Neural progenitor cell (in vitro differentiated cells): ENCODE data around the gene COMMD3.
A peak's percentile ranks its signal among the peaks of the same experiment; 100 is the strongest.

Experiments used
- EZH2phosphoT487 ChIP-seq: fragments of 200-600 bp; sonication (generic); IDR thresholded peaks from 2 replicates; pipeline ENCODE4 v1.6.1; 2017; ENCODE audit warnings: antibody characterized with exemption
- TF ChIP-seq, protein P1 (sequence below): fragments of 200-600 bp; sonication (generic); IDR thresholded peaks from 2 replicates; pipeline ENCODE4 v1.5.1; 2017; ENCODE audit warnings: antibody characterized with exemption, mild to moderate bottlenecking

GRCh38 chr10:22319980-22320558 is 3.9 kb downstream of the COMMD3 start:
- TF ChIP-seq, protein P1, sequence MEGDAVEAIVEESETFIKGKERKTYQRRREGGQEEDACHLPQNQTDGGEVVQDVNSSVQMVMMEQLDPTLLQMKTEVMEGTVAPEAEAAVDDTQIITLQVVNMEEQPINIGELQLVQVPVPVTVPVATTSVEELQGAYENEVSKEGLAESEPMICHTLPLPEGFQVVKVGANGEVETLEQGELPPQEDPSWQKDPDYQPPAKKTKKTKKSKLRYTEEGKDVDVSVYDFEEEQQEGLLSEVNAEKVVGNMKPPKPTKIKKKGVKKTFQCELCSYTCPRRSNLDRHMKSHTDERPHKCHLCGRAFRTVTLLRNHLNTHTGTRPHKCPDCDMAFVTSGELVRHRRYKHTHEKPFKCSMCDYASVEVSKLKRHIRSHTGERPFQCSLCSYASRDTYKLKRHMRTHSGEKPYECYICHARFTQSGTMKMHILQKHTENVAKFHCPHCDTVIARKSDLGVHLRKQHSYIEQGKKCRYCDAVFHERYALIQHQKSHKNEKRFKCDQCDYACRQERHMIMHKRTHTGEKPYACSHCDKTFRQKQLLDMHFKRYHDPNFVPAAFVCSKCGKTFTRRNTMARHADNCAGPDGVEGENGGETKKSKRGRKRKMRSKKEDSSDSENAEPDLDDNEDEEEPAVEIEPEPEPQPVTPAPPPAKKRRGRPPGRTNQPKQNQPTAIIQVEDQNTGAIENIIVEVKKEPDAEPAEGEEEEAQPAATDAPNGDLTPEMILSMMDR: no peak
- TF ChIP-seq EZH2phosphoT487: peak; percentile 72
